ENCODE data around the gene TSC22D4. TPM values are rescaled to one million over a fixed set of nuclear protein-coding genes. Genes with fewer than 3 reads are reported as not detected.
"Not testable (repeated sequence)": the region's sequence is repeated elsewhere in the genome, so short reads cannot be mapped to it uniquely, and the experiment has no call there.

Gene TSC22D4
- 10 to 100 TPM; 25.3 to 29.1 TPM for total RNA-seq
- long read RNA-seq, donor 1, partial matches to known transcripts: 4 of 9 reads
- long read RNA-seq, donor 1, other reads (novel, unspliced or antisense): 1 of 9 reads
- long read RNA-seq, donor 2, transcript TSC22D4-202 (5 exons, 1,469 nt): major isoform, 7 of 24 reads
- long read RNA-seq, donor 2, partial matches to known transcripts: 8 of 24 reads
- long read RNA-seq, donor 2, other reads (novel, unspliced or antisense): 6 of 24 reads

DNA sequence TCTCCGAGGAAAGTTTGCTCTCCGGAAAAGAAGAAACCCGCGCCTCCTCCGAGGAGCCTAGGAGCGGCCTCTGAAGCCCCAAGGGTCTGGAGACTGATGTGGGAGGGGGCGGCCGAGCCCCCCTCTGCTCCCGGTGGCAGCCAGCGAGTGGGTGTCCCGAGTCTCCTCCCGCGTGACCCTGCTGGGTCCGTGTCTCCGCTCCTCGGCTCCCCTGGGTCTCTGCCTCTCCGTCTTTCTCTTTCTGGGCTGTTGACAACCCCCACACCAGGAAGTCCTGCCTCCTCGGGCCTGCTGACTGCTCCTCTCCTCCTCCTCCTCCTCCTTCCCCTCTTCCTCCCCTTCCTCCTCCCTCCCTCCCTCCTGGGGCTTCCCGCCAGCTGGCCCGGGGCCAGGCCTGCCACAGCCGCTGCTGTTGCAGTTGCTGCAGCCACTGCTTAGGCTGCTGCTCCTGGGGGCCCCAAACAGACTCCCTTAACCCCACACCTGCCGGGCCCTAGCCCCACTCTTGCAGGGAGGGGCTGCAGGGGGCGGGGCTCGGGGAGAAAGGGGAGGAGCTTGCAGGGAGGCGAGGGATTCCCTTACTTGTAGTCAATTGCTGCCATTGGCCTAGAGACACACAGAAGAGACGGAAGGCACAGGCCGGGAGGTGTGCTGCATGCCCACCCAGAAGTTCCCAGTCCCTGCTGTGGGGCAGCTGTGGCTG lies at the start of gene TSC22D4:
Gene TSC22D4, minus strand, starts transcription at position 257 of the 703 bp plus-strand sequence. CDS start 1,176 bp downstream, outside the sequence.
- intact Hi-C loops (cut with DNase I): loop anchor here in 1 of 2 donors (5.0 kb wide), 1 partner anchor 203 kb away; no protein-coding TSS in a partner anchor
- DNase-seq (ENCODE audit: low spot score): peak; percentile 97

DNA sequence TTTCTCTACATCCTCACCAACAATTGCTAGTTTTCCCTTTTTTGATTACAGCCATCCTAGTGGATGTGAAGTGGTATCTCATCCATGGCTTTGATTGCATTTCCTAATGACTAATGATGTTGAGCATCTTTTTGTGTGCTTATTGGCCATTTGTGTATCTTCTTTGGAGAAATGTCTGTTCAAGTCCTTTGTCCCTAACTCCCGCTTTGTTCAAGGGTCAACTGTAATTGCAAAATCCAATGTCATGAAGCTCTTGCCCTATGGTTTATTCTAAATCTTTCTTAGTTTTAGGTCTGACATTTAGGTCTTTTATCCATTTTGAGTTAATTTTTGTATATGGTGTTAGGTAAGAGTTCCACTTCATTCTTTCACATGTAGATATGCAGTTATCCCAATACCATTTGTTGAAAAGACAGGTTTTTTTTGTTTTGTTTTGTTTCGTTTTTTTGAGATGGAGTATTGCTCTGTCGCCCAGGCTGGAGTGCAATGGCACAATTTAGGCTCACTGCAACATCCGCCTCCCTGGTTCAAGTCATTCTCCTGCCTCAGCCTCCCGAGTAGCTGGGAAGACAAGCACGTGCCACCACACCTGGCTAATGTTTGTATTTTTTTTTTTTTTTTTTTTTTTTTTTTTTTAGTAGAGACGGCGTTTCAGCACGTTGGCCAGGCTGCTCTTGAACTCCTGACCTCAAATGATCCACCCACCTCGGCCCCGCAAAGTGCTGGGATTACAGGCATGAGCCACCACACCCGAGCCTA lies 49.3 kb upstream of the TSC22D4 start:
- intact Hi-C loops (cut with DNase I): loop anchor here in 1 of 2 donors (10.0 kb wide), 1 partner anchor 617 kb away; no protein-coding TSS in a partner anchor
- DNase-seq (ENCODE audit: low spot score): not testable (repeated sequence)

DNA sequence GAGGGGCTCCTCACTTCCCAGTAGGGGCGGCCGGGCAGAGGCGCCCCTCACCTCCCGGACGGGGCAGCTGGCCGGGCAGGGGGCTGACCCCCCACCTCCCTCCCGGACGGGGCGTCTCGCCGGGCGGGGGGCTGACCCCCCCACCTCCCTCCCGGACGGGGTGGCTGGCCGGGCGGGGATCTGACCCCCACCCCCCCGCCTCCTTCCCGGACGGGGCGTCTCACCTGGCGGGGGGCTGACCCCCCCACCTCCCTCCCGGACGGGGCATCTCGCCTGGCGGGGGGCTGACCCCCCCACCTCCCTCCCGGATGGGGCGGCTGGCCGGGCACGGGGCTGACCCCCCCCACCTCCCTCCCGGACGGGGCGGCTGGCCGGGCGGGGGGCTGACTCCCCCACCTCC lies 44.2 kb upstream of the TSC22D4 start:
- intact Hi-C loops (cut with DNase I): loop anchor here in 1 of 2 donors (10.0 kb wide), 1 partner anchor 622 kb away; no protein-coding TSS in a partner anchor
- not testable (repeated sequence) for DNase-seq (ENCODE audit: low spot score)

DNA sequence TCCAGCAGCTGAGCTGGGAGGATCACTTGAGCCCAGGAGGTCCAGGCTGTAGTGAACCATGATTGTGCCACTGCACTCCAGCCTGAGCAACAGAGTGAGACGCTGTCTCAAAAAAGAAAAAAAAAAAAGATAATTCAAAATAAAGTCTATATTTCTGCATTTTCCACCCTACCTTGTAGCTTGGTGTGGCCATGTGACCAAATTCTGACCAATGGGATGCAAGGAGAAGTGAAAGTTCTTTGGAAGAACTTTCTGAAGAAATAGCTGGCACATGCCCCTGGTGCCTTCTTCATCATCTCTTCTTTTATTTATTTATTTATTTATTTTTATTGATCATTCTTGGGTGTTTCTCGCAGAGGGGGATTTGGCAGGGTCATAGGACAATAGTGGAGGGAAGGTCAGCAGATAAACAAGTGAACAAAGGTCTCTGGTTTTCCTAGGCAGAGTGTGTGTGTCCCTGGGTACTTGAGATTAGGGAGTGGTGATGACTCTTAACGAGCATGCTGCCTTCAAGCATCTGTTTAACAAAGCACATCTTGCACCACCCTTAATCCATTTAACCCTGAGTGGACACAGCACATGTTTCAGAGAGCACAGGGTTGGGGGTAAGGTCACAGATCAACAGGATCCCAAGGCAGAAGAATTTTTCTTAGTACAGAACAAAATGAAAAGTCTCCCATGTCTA lies 43.0 kb upstream of the TSC22D4 start:
- DNase-seq (ENCODE audit: low spot score): not testable (repeated sequence)
- intact Hi-C loops (cut with DNase I): loop anchor here in 1 of 2 donors (10.0 kb wide), 1 partner anchor 623 kb away; no protein-coding TSS in a partner anchor

DNA sequence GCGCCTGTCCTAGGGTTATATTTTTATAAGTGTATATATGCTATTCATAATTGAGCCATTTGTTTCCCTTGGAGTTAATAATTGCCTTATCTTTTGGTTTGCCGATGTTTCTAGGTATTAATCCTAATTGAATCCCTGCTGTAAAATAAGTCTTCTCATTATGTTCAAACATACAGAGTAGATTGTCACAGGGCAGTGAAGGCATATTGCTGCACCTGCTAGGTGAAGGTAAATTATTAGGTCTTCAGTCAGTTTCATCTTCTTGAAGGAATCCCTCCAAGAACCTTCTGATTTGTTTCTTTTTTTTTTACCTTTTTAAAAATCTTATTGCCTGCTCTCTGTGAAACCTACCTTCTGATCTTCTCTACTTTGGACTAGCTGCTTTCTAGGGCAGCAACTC lies 42.1 kb upstream of the TSC22D4 start:
- no peak for DNase-seq (ENCODE audit: low spot score)
- intact Hi-C loops (cut with DNase I): loop anchor here in 1 of 2 donors (10.0 kb wide), 1 partner anchor 624 kb away; no protein-coding TSS in a partner anchor

DNA sequence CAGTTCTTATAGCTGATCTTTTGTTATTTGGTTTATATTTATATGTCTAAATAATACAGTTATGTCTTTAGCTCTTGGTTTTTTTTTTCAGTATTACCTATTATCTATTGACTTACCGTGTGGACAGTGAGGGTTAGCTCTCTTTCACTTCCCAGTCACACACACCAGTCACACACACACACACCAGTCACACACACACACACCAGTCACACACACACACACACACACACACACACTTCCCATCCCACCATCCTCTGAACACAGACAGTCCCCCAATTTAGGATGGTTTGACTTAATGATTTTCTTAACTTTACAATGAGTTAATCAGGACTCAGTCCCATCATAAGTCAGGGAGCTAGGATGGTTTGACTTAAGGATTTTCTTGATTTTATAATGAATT lies 41.1 kb upstream of the TSC22D4 start:
- DNase-seq (ENCODE audit: low spot score): no peak
- intact Hi-C loops (cut with DNase I): loop anchor here in 1 of 2 donors (10.0 kb wide), 1 partner anchor 625 kb away; no protein-coding TSS in a partner anchor

DNA sequence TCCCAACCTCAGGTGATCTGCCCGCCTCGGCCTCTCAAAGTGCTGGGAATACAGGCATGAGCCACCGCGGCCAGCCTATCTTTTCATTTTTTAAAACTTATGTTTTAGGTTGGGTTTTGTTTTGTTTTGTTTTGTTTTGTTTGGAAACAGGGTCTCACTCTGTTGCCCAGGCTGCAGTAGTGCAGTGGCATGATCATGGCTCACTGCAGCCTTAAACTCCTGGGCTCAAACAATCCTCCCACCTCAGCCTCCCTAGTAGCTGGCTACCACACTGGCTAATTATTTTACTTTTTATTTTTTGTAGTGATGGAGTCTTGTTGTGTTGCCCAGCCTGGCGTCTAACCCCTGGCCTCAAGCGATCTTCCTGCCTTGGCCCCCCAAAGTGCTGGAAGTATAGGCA lies 40.6 kb upstream of the TSC22D4 start:
- intact Hi-C loops (cut with DNase I): no loop called here
- DNase-seq (ENCODE audit: low spot score): no peak

DNA sequence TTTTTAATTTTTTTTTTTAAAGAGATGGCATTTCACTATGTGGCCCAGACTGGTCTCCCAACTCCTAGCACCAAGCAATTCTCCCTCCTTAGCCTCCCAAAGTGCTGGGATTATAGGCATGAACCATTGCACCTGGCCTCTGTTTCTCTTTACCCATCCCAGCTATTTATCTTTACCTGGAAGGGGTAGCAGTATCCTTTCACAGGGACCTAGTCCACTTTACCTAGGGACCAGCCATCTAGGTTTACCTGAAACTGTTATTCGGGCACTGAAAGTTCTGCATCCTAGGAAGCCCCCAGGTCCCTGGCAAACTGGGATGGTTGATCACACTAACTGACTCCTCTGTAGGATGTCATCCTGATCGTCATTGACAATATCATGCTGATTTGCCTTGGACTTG lies 38.3 kb upstream of the TSC22D4 start:
- intact Hi-C loops (cut with DNase I): no loop called here
- DNase-seq (ENCODE audit: low spot score): no peak

DNA sequence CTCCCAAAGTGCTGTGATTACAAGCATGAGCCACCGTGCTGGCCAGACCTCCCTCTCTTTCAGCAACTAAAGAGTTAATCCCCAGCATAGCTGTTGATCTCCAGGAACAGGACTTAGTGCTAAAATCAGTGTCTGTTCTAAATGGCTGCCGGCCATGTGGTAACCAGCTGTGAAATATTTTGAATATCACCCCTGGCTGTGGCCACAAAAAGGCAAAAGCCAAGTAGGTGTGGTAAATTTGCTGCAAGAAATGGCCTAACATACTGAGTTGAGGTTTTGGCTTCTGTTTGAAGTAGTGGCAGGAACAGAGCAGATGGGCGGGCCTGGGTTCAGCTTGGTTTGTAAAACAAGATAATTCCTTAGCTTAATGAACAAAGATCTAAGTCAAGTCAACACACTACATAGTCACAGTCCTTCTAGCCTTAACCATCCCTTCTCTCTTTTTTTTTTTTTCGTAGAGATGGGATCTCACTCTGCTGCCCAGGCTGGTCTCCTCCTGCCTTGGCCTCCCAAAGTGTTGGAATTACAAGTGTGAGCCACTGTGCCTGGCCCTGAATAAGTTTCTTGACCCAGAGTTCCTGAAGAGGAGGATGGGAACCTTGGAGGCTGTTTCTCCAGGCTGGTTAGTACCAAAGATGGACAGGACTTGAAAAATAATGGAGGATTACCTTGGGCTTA lies 37.3 kb upstream of the TSC22D4 start:
- intact Hi-C loops (cut with DNase I): no loop called here
- DNase-seq (ENCODE audit: low spot score): peak; percentile 82

DNA sequence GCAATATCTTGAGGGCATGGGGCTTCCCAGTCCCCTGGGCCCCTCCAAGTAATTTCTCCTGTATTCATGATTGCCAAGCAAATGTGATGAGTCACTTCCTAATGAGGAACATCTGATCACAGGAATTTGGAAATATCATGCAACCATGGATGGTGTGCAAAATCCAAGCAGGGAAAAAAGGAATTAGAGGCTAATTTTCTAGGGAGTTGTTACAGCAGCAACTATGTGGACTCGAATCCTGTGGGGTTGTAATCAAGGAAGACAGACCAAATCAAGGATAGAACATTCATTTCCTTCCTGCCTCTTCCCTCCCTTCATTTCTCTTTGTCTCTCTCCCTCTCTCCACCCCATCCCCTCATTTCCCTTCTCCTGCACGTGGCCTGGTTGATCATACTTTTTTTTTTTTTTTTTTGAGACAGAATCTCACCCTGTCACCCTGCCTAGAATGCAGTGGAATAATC lies 36.1 kb upstream of the TSC22D4 start:
- intact Hi-C loops (cut with DNase I): no loop called here
- no peak for DNase-seq (ENCODE audit: low spot score)

DNA sequence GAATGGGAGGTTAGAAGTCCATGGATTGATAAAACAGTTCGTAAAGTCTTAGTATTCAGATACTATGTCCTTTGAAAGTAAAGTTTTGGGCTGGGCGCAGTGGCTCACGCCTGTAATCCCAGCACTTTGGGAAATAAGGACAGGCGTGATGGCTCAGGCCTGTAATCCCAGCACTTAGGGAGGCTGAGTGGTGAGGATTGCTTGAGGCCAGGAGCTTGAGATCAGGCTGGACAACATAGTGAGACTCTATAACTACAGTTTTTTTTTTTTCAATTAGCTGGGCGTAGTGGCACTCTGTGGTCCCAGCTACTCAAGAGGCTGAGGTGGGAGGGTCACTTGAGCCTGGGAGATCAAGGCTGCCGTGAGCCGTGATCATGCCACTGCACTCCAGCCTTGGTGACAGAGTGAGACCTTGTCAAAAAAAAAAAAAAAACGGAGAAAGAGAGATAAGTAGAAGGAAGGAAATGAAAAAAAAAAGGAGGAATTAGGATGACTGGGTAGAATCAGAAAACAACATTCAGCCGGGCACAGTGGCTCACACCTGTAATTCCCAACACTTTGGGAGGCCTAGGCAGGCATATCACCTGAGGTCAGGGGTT lies 34.3 kb upstream of the TSC22D4 start:
- DNase-seq (ENCODE audit: low spot score): no peak
- intact Hi-C loops (cut with DNase I): no loop called here

DNA sequence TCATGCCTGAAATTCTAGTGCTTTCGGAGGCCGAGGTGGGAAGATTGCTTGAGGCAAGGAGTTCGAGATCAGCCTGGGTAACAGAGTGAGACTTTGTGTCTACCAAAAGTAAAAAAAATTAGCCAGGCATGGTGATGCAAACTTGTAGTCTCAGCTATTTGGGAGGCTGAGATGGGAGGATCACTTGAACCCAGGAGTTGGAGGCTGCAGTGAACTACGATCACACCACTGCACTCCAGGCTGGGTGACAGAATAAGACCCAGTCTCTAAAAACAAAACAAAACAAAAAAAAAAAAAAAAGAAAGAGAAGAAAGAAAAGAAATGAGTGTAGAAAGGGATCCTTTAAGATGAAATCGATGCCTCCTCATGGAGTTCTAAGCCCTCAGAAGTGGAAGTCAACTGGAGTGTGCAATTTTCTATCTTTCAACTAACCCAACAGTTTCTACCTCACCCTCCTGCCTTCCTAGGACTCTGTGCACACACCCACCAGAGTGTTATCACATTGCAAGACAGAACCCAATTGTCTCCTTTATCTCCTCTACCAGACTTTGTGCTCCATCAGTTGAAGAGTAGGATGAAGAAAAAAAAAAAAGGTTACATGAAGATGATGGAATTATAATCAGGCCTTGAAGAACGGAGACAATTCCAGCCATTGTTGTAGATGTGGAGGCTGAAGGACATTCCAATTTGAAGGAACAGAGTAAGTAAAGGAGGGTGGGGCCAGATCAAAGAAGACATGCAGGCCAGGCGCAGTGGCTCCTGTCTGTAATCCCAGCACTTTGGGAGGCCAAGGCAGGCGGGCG lies 31.6 kb upstream of the TSC22D4 start:
- intact Hi-C loops (cut with DNase I): loop anchor here in 1 of 2 donors (1.0 kb wide), 1 partner anchor 21 kb away; no protein-coding TSS in a partner anchor
- no peak for DNase-seq (ENCODE audit: low spot score)

DNA sequence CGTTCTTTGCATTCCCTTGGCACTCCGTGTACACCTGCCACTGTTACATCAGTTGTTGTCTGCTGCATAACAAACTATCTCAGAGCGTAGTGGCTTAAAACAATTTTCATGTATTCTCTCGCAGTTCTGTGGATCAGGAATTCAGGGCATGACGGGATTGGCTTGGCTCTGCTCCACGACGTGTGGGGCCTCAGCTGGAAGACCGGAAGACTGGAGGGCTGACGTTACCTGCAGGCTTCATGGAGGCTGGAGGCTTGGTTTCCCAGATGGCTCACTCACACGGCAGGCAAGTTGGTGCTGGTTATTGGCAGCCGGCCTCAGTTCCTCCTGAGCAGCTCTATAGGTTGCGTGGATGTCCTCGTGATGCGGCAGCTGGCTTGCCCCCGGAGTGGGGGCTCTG lies 30.2 kb upstream of the TSC22D4 start:
- DNase-seq (ENCODE audit: low spot score): no peak
- intact Hi-C loops (cut with DNase I): no loop called here

DNA sequence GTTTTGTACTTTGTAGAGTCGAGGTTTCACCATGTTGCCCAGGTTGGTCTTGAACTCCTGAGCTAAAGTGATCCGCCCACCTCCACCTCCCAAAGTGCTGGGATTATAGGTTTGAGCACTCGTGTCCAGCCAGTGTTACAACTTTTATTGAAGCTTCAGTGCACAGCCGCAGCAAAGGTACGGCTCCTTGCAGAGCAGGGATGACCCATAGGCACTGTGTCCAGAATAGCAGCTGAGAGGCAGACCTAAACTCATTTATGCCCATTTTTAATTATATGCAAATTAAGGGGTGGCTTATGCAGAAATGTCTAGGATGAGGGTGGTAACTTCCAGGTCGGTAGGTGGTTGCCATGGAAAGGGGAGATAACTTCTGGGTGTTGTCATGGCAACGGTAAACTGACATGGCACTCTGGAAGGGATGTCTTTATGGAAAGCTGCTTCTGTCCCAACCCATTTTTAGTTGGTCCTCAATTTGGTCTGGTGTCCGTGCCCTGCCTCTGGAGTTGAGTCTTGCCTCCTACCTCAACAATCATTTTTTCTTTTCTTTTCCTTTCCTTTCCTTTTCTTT lies 27.4 kb upstream of the TSC22D4 start:
- intact Hi-C loops (cut with DNase I): no loop called here
- DNase-seq (ENCODE audit: low spot score): no peak

DNA sequence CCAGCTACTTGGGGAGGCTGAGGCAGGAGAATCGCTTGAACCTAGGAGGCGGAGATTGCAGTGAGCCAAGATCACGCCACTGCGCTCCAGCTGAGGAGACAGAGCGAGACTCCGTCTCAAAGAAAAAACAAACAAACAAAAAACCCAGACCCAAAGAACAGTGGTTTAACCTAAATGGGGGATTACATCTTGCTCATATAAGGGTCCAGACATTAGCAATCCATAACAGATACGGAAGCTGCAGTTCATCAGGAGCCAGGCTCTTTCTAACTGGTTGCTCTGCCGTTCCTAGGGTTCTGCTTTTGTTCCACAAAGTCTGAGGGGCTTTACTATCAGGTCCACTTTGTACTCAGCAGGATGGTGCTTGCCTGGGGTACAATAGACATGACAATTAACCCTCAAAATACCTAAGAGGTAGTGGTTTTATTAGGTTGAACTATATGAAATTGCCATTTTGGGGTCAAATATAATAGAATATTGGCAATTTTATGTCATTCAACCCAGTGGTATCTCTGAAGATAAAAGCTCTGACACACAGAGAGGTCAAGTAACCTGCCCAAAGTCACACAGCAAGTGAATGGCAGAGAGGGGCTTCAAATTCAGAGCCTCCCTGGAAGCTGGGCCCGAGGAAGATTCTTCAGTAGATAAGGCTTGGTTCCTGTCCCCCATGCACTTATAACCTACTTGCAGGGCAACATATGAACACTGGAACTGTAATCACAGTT lies 26.0 kb upstream of the TSC22D4 start:
- no peak for DNase-seq (ENCODE audit: low spot score)
- intact Hi-C loops (cut with DNase I): no loop called here

DNA sequence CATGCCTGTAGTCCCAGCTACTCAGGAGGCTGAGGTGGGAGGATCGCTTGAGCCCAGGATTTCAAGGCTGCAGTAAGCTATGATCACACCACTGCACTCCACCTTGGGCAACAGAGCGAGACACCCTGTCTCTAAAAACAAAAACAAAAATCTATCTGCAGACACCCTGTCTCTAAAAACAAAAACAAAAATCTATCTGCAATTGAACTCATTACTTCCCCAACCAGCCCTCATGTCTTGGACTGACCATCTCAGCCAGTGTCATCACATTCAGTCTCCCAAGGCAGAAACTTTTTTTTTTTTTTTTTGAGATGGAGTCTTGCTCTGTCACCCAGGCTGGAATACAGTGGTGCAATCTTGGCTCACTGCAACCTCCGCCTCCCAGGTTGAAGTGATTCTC lies 25.0 kb upstream of the TSC22D4 start:
- DNase-seq (ENCODE audit: low spot score); intact Hi-C loops (cut with DNase I): not testable (repeated sequence)
